HepG2 (cell line): Measurements from ENCODE around the gene MPPE1. TPM values are rescaled to one million over a fixed set of nuclear protein-coding genes. Genes with fewer than 3 reads are reported as not detected.

Experiments
- GTF2F1 ChIP-seq: fragments of 150-350 bp; IDR thresholded peaks from 2 replicates; pipeline ENCODE4 v1.6.1; 2014; ENCODE audit warnings: low read length
- IRX3 ChIP-seq: sonication (generic); formaldehyde crosslinking; IDR thresholded peaks from 2 replicates; pipeline ENCODE4 v1.8.1; 2023; ENCODE audit warnings: mild to moderate bottlenecking, low read depth, missing genetic modification reagents, borderline replicate concordance
- ISX ChIP-seq: sonication (generic); formaldehyde crosslinking; conservative IDR thresholded peaks from 2 replicates; pipeline ENCODE4 v1.5.0; 2020; ENCODE audit warnings: missing genetic modification reagents
- KDM4B ChIP-seq: sonication (generic); formaldehyde crosslinking; IDR thresholded peaks from 2 replicates; pipeline ENCODE4 v1.4.0; 2020; ENCODE audit warnings: missing genetic modification reagents
- KLF6 ChIP-seq: IDR thresholded peaks from 2 replicates; pipeline ENCODE4 v1.8.0; 2016; ENCODE audit warnings: missing biosample characterization, missing genetic modification reagents
- LCORL ChIP-seq, 2 experiments: fragments of 450-650 bp in 1 of 2; sonication (generic) in 1 of 2; formaldehyde crosslinking in 1 of 2; IDR thresholded peaks; 2 replicates each; pipeline versions ENCODE4 v1.5.0 to v1.6.1; 2017 to 2020; ENCODE audit warnings: antibody characterized with exemption in 1 of 2, missing genetic modification reagents in 1 of 2
- LRRFIP1 ChIP-seq: sonication (generic); formaldehyde crosslinking; conservative IDR thresholded peaks from 2 replicates; pipeline ENCODE4 v1.4.0; 2020; ENCODE audit warnings: missing genetic modification reagents
- MTERF4 ChIP-seq: sonication (generic); formaldehyde crosslinking; IDR thresholded peaks from 2 replicates; pipeline ENCODE4 v1.8.0; 2023; ENCODE audit warnings: mild to moderate bottlenecking, missing genetic modification reagents
- MXD4 ChIP-seq: IDR thresholded peaks from 2 replicates; pipeline ENCODE4 v1.6.1; 2016; ENCODE audit warnings: mild to moderate bottlenecking, missing biosample characterization, missing genetic modification reagents
- MYC ChIP-seq: sonication (generic); formaldehyde crosslinking; IDR thresholded peaks from 2 replicates; pipeline ENCODE4 v1.9.0; 2021; ENCODE audit warnings: missing genetic modification reagents, borderline replicate concordance
- PBX3 ChIP-seq: sonication (generic); formaldehyde crosslinking; IDR thresholded peaks from 2 replicates; pipeline ENCODE4 v1.8.1; 2023; ENCODE audit warnings: missing genetic modification reagents, inconsistent platforms, borderline replicate concordance
- POGZ ChIP-seq: sonication (generic); formaldehyde crosslinking; IDR thresholded peaks from 2 replicates; pipeline ENCODE4 v1.4.0; 2020; ENCODE audit warnings: mild to moderate bottlenecking, missing genetic modification reagents
- TFE3 ChIP-seq: IDR thresholded peaks from 2 replicates; pipeline ENCODE4 v1.6.1; 2016
- THAP11 ChIP-seq: IDR thresholded peaks from 2 replicates; pipeline ENCODE4 v1.6.1; 2016; ENCODE audit warnings: missing biosample characterization, missing genetic modification reagents
- ZFP41 ChIP-seq: sonication (generic); formaldehyde crosslinking; IDR thresholded peaks from 2 replicates; pipeline ENCODE4 v1.4.0; 2020; ENCODE audit warnings: mild to moderate bottlenecking, missing genetic modification reagents, borderline replicate concordance
- ZFY ChIP-seq: sonication (generic); formaldehyde crosslinking; IDR thresholded peaks from 2 replicates; pipeline ENCODE4 v1.4.0; 2020; ENCODE audit warnings: missing genetic modification reagents
- ZMAT5 ChIP-seq: sonication (generic); formaldehyde crosslinking; IDR thresholded peaks from 2 replicates; pipeline ENCODE4 v1.5.0; 2020; ENCODE audit warnings: mild to moderate bottlenecking, low read depth, missing genetic modification reagents, borderline replicate concordance
- ZNF101 ChIP-seq: sonication (generic); formaldehyde crosslinking; IDR thresholded peaks from 2 replicates; pipeline ENCODE4 v1.4.0; 2020; ENCODE audit warnings: mild to moderate bottlenecking, low read depth, missing genetic modification reagents, borderline replicate concordance
- ZNF234 ChIP-seq: sonication (generic); formaldehyde crosslinking; conservative IDR thresholded peaks from 2 replicates; pipeline ENCODE4 v1.5.1; 2020; ENCODE audit warnings: mild to moderate bottlenecking, missing genetic modification reagents
- ZNF292 ChIP-seq: sonication (generic); formaldehyde crosslinking; IDR thresholded peaks from 2 replicates; pipeline ENCODE4 v1.8.1; 2022; ENCODE audit warnings: mild to moderate bottlenecking, low read depth, missing genetic modification reagents, borderline replicate concordance
- ZNF547 ChIP-seq: sonication (generic); formaldehyde crosslinking; IDR thresholded peaks from 2 replicates; pipeline ENCODE4 v1.5.1; 2020; ENCODE audit warnings: mild to moderate bottlenecking, missing genetic modification reagents
- ZNF564 ChIP-seq: sonication (generic); formaldehyde crosslinking; IDR thresholded peaks from 2 replicates; pipeline ENCODE4 v1.8.1; 2023; ENCODE audit warnings: mild to moderate bottlenecking, missing genetic modification reagents
- ZNF780A ChIP-seq: sonication (generic); formaldehyde crosslinking; IDR thresholded peaks from 2 replicates; pipeline ENCODE4 v1.8.0; 2022; ENCODE audit warnings: mild to moderate bottlenecking, missing genetic modification reagents, moderate library complexity
- ZSCAN30 ChIP-seq: sonication (generic); formaldehyde crosslinking; IDR thresholded peaks from 2 replicates; pipeline ENCODE4 v1.5.0; 2020; ENCODE audit warnings: mild to moderate bottlenecking, missing genetic modification reagents
- polyA plus RNA-seq, 8 experiments: library from polyadenylated mRNA; depleted of rRNA in 3 of 8; stranded (reverse) in 7 of 8; unstranded in 1 of 8; fragments of >200 nt; fragmentation: Illumina TruSeq in 4 of 8; extraction: Trizol in 4 of 8; gene quantifications; 2 replicates each; pipeline versions ENCODE4 v1.2.1 to v1.2.3, GENCODE V29; 2011 to 2016; ENCODE audit warnings: low read depth in 4 of 8, missing spikeins in 1 of 8, mixed read lengths in 1 of 8; ENCODE audit not compliant: insufficient read depth in 1 of 8
- total RNA-seq, 5 experiments: library from RNA; depleted of rRNA; stranded (reverse); fragments of >200 nt; fragmentation: Illumina TruSeq; extraction: Trizol; gene quantifications; 2 replicates each; pipeline ENCODE4 v1.2.3, GENCODE V29; 2016; ENCODE audit warnings: low read depth in 1 of 5

Gene MPPE1
- total and polyA plus RNA-seq, 2 of the 13 experiments (the other 11 are each of a cell fraction or from before 2014, with no cell fraction given) = 9.6 to 11.9 TPM

- TF ChIP-seq PBX3 (CRISPR knock-in tag) = no peak
- no peak for TF ChIP-seq TFE3 (CRISPR knock-in tag)
- TF ChIP-seq POGZ (CRISPR knock-in tag) = peak; percentile 69
- TF ChIP-seq LRRFIP1 = no peak
- no peak for TF ChIP-seq LCORL (IDR thresholded peaks at IDR 0.05)
- peak; percentile 58; the same call in 1 of the 2 replicates for TF ChIP-seq LCORL (CRISPR knock-in tag; IDR thresholded peaks at IDR 0.05)
- no peak for TF ChIP-seq KDM4B (CRISPR knock-in tag)
- TF ChIP-seq ZFY (CRISPR knock-in tag) = no peak
- peak; percentile 61 for TF ChIP-seq THAP11 (CRISPR knock-in tag)
- TF ChIP-seq ZNF292 = no peak
- TF ChIP-seq ZMAT5 (CRISPR knock-in tag) = no peak
- TF ChIP-seq KLF6 (CRISPR knock-in tag) = no peak
- TF ChIP-seq ZNF234 (CRISPR knock-in tag) = no peak
- no peak for TF ChIP-seq ZSCAN30 (CRISPR knock-in tag)
- TF ChIP-seq IRX3 (CRISPR knock-in tag) = no peak
- TF ChIP-seq ZFP41 (CRISPR knock-in tag) = no peak
- no peak for TF ChIP-seq MTERF4 (CRISPR knock-in tag)
- no peak for TF ChIP-seq MYC (CRISPR knock-in tag)
- TF ChIP-seq ZNF101 (CRISPR knock-in tag) = no peak
- no peak for TF ChIP-seq GTF2F1
- no peak for TF ChIP-seq ISX (CRISPR knock-in tag)
- no peak for TF ChIP-seq ZNF564 (CRISPR knock-in tag)
- no peak for TF ChIP-seq ZNF780A (CRISPR knock-in tag)
- TF ChIP-seq MXD4 = 0 out of 2 replicates have a peak, but pooled peaks have one; percentile 29
- TF ChIP-seq ZNF547 (CRISPR knock-in tag) = no peak
These were observed 47.3 kb upstream of the MPPE1 start (continued) for GRCh38 chr18:11955239-11956029.
